Thymus (tissue), 11 donors: Measurements from ENCODE around the gene FUT6. TPM values are rescaled to one million over a fixed set of nuclear protein-coding genes. Genes with fewer than 3 reads are reported as not detected.
"Not testable (repeated sequence)": the region's sequence is repeated elsewhere in the genome, so short reads cannot be mapped to it uniquely, and the experiment has no call there.

Experiments used
- DNase-seq, 9 donors: peaks; one replicate each; pipeline ENCODE4 v3.0.0-alpha.2; 2013; ENCODE audit warnings: low spot score in 9 of 9, low read depth in 6 of 9, missing footprints in 1 of 9
- H3K27ac ChIP-seq, 2 donors: one replicate each; pipeline ENCODE4 v1.5.1; 2013; ENCODE audit warnings: control low read depth in 1 of 2, low read depth in 1 of 2, low read length in 1 of 2, mild to moderate bottlenecking in 1 of 2, moderate library complexity in 1 of 2
- H3K27me3 ChIP-seq, 2 donors: one replicate each; pipeline ENCODE4 v1.5.1; 2013; ENCODE audit warnings: low read length in 1 of 2; ENCODE audit not compliant: control insufficient read depth in 2 of 2, insufficient read depth in 1 of 2
- H3K36me3 ChIP-seq, 2 donors: one replicate each; pipeline ENCODE4 v1.5.1; 2013; ENCODE audit warnings: low read length in 1 of 2, mild to moderate bottlenecking in 1 of 2, moderate library complexity in 1 of 2; ENCODE audit not compliant: control insufficient read depth in 2 of 2, insufficient read depth in 2 of 2
- H3K4me1 ChIP-seq, 2 donors: one replicate each; pipeline ENCODE4 v1.5.1; 2013; ENCODE audit warnings: low read length in 2 of 2; ENCODE audit not compliant: control insufficient read depth in 2 of 2, insufficient read depth in 2 of 2
- H3K4me3 ChIP-seq, 2 donors: one replicate each; pipeline ENCODE4 v1.5.1; 2013; ENCODE audit warnings: low read length in 2 of 2, control low read depth in 1 of 2, mild to moderate bottlenecking in 1 of 2
- H3K9me3 ChIP-seq, 2 donors: one replicate each; pipeline ENCODE4 v1.5.1; 2013; ENCODE audit warnings: low read length in 1 of 2, mild to moderate bottlenecking in 1 of 2; ENCODE audit not compliant: control insufficient read depth in 2 of 2, insufficient read depth in 1 of 2
- WGBS: extraction: QIAGEN DNeasy Blood & Tissue Kit; methylation state at CpG from one replicate; pipeline ENCODE4 v1.1.7; 2013; 5-methylcytosine and 5-hydroxymethylcytosine counted together
- polyA plus RNA-seq: library from polyadenylated mRNA; stranded (reverse); fragments of 200-250 nt; gene quantifications from one replicate; pipeline ENCODE4 v1.2.3, GENCODE V29; 2013
- total RNA-seq: library from RNA; stranded (reverse); fragments of 120-200 nt; gene quantifications from one replicate; pipeline ENCODE4 v1.2.4, GENCODE V29; 2013
- donor health status: healthy.

Gene FUT6
- total and polyA plus RNA-seq, 2 donors: under 0.01 to 0.43 TPM

DNA sequence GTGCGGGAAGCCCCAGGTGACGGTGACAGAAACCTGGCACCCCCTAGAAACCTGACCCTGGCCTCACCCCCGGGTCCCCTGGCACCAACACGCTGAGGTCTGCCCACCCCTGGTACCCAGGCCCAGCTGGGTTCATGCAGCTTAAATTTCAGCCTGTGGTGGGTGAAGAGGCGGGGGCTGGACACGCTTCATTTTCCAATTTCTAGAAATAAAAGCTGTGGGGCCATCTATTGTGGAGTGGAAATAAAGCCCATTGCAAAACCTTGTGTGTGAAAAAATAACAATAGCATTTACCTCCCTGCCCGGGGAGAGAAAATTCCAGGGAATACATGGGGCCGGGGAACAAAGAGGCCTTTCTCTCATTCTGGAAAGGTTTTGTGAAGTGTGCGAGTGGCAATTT is 38.4 kb upstream of the FUT6 start:
- Histone ChIP-seq H3K27ac (peak overlapping the region in 1 of 2 donors; percentile 52), H3K9me3 (no peaks in the 10 kb centered on the region), H3K27me3 (peaks cover 2 to 53% of the 10 kb centered on the region in 2 donors), H3K4me3 (no peak overlapping the region), H3K36me3 (no peaks in the 10 kb centered on the region), H3K4me1 (peaks cover 0 to 7% of the 10 kb centered on the region in 2 donors)
- DNase-seq: no peak
- 86% methylated on average over 9 of the region's 9 CpGs for WGBS

- Histone ChIP-seq H3K4me3 (no peak overlapping the region), H3K27ac (peak overlapping the region in 1 of 2 donors; percentile 52), H3K4me1 (peaks cover 0 to 7% of the 10 kb centered on the region in 2 donors), H3K9me3 (no peaks in the 10 kb centered on the region), H3K27me3 (peaks cover 2 to 50% of the 10 kb centered on the region in 2 donors), H3K36me3 (no peaks in the 10 kb centered on the region)
- DNase-seq: no peak
- WGBS: 92% methylated on average over 8 of the region's 8 CpGs
Observed at GRCh38 chr19:5877427-5877826, 37.9 kb upstream of the FUT6 start.

DNA sequence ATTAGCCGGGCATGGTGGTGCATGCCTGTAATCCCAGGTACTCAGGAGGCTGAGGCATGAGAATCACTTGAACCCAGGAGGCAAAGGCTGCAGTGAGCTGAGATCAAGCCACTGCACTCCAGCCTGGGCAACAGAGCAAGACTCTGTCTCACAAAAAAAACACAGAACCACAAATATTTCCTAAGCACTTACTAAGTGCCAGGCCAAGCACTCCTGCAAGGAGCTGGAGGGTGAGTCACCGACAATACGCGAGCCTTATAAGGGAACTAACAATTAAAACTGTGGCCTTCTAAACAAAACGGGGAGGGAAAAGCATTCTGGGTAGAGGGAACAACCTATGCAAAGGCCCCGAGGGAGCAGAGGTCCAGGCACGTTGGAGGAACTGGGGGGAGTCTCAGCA is 35.0 kb upstream of the FUT6 start:
- not testable (repeated sequence) for H3K4me1 ChIP-seq, H3K4me3 ChIP-seq, H3K9me3 ChIP-seq, H3K36me3 ChIP-seq, H3K27ac ChIP-seq, DNase-seq
- H3K27me3 ChIP-seq: peaks cover 0 to 22% of the 10 kb centered on the region in 2 donors
- 88% methylated on average over 7 of the region's 7 CpGs for WGBS

- no peaks in the 10 kb centered on the region for H3K36me3 ChIP-seq
- H3K27ac ChIP-seq: no peak overlapping the region
- no peaks in the 10 kb centered on the region for H3K4me1 ChIP-seq
- H3K9me3 ChIP-seq: no peaks in the 10 kb centered on the region
- WGBS: 96% methylated on average over 12 of the region's 12 CpGs
- peaks cover 0 to 14% of the 10 kb centered on the region in 2 donors for H3K27me3 ChIP-seq
- DNase-seq: no peak
- no peak overlapping the region for H3K4me3 ChIP-seq
Observed at GRCh38 chr19:5873617-5874199, 34.2 kb upstream of the FUT6 start.

GRCh38 chr19:5870986-5871394 is 31.5 kb upstream of the FUT6 start:
- no peaks in the 10 kb centered on the region for H3K9me3 ChIP-seq
- 90% methylated on average over 12 of the region's 12 CpGs for WGBS
- no peak overlapping the region for H3K4me3 ChIP-seq
- H3K27me3 ChIP-seq: no peaks in the 10 kb centered on the region
- no peak for DNase-seq
- H3K36me3 ChIP-seq: no peaks in the 10 kb centered on the region
- H3K27ac ChIP-seq: no peak overlapping the region
- H3K4me1 ChIP-seq: no peaks in the 10 kb centered on the region

- H3K4me3 ChIP-seq: no peak overlapping the region
- no peaks in the 10 kb centered on the region for H3K4me1 ChIP-seq
- H3K27me3 ChIP-seq: no peaks in the 10 kb centered on the region
- WGBS: 89% methylated on average over 31 of the region's 31 CpGs
- H3K9me3 ChIP-seq: no peaks in the 10 kb centered on the region
- DNase-seq: no peak
- H3K36me3 ChIP-seq: no peaks in the 10 kb centered on the region
- no peak overlapping the region for H3K27ac ChIP-seq
Observed at GRCh38 chr19:5867201-5868136, 28.0 kb upstream of the FUT6 start.

DNA sequence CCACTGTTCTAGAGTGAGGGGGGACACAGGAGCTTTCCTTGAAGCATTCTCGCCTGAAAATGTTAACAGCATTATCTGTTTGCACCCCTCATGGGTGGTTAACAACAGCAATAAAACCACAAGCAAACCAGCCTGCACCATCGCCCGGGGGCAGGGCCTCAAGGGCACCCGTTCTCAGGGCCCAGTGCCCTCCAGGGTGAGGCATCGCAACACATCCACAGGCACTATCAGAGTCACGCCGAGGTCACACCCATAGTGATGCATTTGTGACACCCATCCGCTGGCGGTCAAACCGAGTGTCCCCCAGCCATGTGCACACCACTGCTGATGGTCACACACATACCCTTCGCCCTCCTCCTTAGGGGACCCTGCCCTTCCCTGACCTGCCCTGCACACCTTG is 26.3 kb upstream of the FUT6 start:
- Histone ChIP-seq H3K27ac (no peak overlapping the region), H3K4me3 (no peak overlapping the region), H3K36me3 (no peaks in the 10 kb centered on the region), H3K4me1 (no peaks in the 10 kb centered on the region), H3K27me3 (no peaks in the 10 kb centered on the region), H3K9me3 (no peaks in the 10 kb centered on the region)
- DNase-seq: no peak
- 91% methylated on average over 11 of the region's 11 CpGs for WGBS

DNA sequence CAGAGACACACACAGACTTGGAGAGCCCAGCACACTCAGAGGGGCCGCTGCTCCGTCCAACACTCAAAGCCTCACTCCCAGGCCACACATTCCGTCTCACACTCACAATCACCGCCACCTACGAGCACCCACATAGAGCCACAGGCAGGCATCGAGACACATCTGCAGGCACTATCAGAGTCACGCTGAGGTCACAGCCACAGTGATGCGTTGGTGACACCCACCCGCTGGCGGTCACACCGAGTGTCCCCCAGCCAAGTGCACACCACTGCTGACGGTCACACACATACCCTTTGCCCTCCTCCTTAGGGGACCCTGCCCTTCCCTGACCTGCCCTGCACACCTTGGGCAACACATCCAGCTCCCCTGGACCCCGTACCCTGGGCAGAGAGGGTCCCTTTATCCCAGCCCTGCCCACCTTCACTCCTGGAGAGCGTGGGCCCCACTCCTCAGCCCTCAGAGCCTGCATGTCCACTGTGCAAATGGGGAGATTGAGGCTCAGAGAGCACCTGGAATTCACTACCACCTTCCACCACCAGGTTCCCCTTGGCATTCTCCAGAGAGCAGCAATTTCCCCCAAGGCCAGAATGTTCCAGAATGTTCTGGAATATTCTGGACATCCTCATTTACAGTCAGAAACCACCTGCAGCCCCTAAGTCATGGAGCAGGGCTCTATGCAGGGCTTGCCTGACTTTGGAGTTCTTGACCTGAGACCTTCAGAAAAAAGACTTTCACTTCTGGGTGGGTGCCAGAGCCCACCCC is 25.4 kb upstream of the FUT6 start:
- no peaks in the 10 kb centered on the region for H3K36me3 ChIP-seq
- peak in 1 of 9 donors; percentile 6 for DNase-seq
- 94% methylated on average over 14 of the region's 14 CpGs for WGBS
- no peak overlapping the region for H3K27ac ChIP-seq
- no peaks in the 10 kb centered on the region for H3K4me1 ChIP-seq
- no peak overlapping the region for H3K4me3 ChIP-seq
- H3K27me3 ChIP-seq: no peaks in the 10 kb centered on the region
- H3K9me3 ChIP-seq: no peaks in the 10 kb centered on the region
